Liver (tissue), 9 donors: Measurements from ENCODE around the gene ATG2B. TPM values are rescaled to one million over a fixed set of nuclear protein-coding genes. Genes with fewer than 3 reads are reported as not detected.
"Not testable (repeated sequence)": the region's sequence is repeated elsewhere in the genome, so short reads cannot be mapped to it uniquely, and the experiment has no call there.

Experiments
- DNase-seq: peaks from one replicate; pipeline ENCODE4 v3.0.0-alpha.2; 2017; ENCODE audit warnings: low spot score
- H3K27ac ChIP-seq, 2 donors: one replicate each; pipeline ENCODE4 v1.7.0; 2013; ENCODE audit warnings: inconsistent platforms in 2 of 2, low read length in 2 of 2, control low read depth in 1 of 2, low read depth in 1 of 2, mild to moderate bottlenecking in 1 of 2
- H3K27me3 ChIP-seq, 4 donors: one replicate each; pipeline versions ENCODE4 v1.6.1 to v1.7.0; 2013; ENCODE audit warnings: low read length in 3 of 4, inconsistent platforms in 1 of 4, mild to moderate bottlenecking in 1 of 4, moderate library complexity in 1 of 4; ENCODE audit not compliant: control insufficient read depth in 4 of 4, insufficient read depth in 4 of 4
- H3K36me3 ChIP-seq, 4 donors: one replicate each; pipeline versions ENCODE4 v1.6.1 to v1.7.0; 2013; ENCODE audit warnings: low read length in 3 of 4, mild to moderate bottlenecking in 3 of 4, low read depth in 1 of 4, moderate library complexity in 1 of 4; ENCODE audit not compliant: control insufficient read depth in 4 of 4, insufficient read depth in 3 of 4
- H3K4me1 ChIP-seq, 4 donors: one replicate each; pipeline versions ENCODE4 v1.6.1 to v1.7.0; 2013; ENCODE audit warnings: low read length in 3 of 4, mild to moderate bottlenecking in 3 of 4, moderate library complexity in 1 of 4; ENCODE audit not compliant: control insufficient read depth in 4 of 4, insufficient read depth in 4 of 4
- H3K4me3 ChIP-seq, 3 donors: one replicate each; pipeline versions ENCODE4 v1.6.1 to v1.7.0; 2013; ENCODE audit warnings: low read length in 3 of 3, control low read depth in 1 of 3, low read depth in 1 of 3, mild to moderate bottlenecking in 1 of 3
- H3K9ac ChIP-seq, 2 donors: one replicate each; pipeline ENCODE4 v1.7.0; 2013; ENCODE audit warnings: low read length in 2 of 2, mild to moderate bottlenecking in 2 of 2, moderate library complexity in 2 of 2, control low read depth in 1 of 2, low read depth in 1 of 2
- H3K9me3 ChIP-seq, 4 donors: one replicate each; pipeline versions ENCODE4 v1.6.1 to v1.7.0; 2013; ENCODE audit warnings: low read length in 3 of 4; ENCODE audit not compliant: control insufficient read depth in 4 of 4
- ATF3 ChIP-seq: IDR thresholded peaks from 2 replicates; pipeline ENCODE4 v1.6.1; 2016; ENCODE audit warnings: antibody characterized with exemption
- CTCF ChIP-seq: fragments of 150-350 bp; IDR thresholded peaks from 2 replicates; pipeline ENCODE4 v1.5.1; 2017; ENCODE audit warnings: improper control_type of control experiment, low read depth, low read length; ENCODE audit not compliant: missing input control
- EGR1 ChIP-seq, 2 donors: IDR thresholded peaks; 2 replicates each; pipeline ENCODE4 v1.6.1; 2016 to 2018; ENCODE audit warnings: antibody characterized with exemption in 2 of 2, low read depth in 2 of 2
- FOXA1 ChIP-seq: IDR thresholded peaks from 2 replicates; pipeline ENCODE4 v1.6.1; 2016; ENCODE audit warnings: antibody characterized with exemption
- FOXA2 ChIP-seq: IDR thresholded peaks from 2 replicates; pipeline ENCODE4 v1.6.1; 2016; ENCODE audit warnings: antibody characterized with exemption
- GABPA ChIP-seq, 2 donors: IDR thresholded peaks in 1 of 2; conservative IDR thresholded peaks in 1 of 2; 2 replicates each; pipeline ENCODE4 v1.6.1; 2016; ENCODE audit warnings: antibody characterized with exemption in 2 of 2, mild to moderate bottlenecking in 1 of 2, moderate library complexity in 1 of 2
- HNF4A ChIP-seq, 2 donors: conservative IDR thresholded peaks; 2 replicates each; pipeline ENCODE4 v1.6.1; 2016; ENCODE audit warnings: antibody characterized with exemption in 2 of 2, mild to moderate bottlenecking in 2 of 2
- HNF4G ChIP-seq: IDR thresholded peaks from 2 replicates; pipeline ENCODE4 v1.6.1; 2016; ENCODE audit warnings: antibody characterized with exemption
- JUND ChIP-seq, 2 donors: IDR thresholded peaks; 2 replicates each; pipeline ENCODE4 v1.6.1; 2016; ENCODE audit warnings: antibody characterized with exemption in 2 of 2
- MAX ChIP-seq: IDR thresholded peaks from 2 replicates; pipeline ENCODE4 v1.6.1; 2016; ENCODE audit warnings: antibody characterized with exemption
- NR2F2 ChIP-seq: IDR thresholded peaks from 2 replicates; pipeline ENCODE4 v1.6.1; 2016; ENCODE audit warnings: antibody characterized with exemption
- RAD21 ChIP-seq, 2 donors: IDR thresholded peaks; 2 replicates each; pipeline ENCODE4 v1.6.1; 2016; ENCODE audit warnings: antibody characterized with exemption in 2 of 2, mild to moderate bottlenecking in 2 of 2
- REST ChIP-seq: IDR thresholded peaks from 2 replicates; pipeline ENCODE4 v1.6.1; 2016; ENCODE audit warnings: antibody characterized with exemption, mild to moderate bottlenecking
- RXRA ChIP-seq, 2 donors: IDR thresholded peaks; 2 replicates each; pipeline ENCODE4 v1.6.1; 2017 to 2018; ENCODE audit warnings: antibody characterized with exemption in 2 of 2, mild to moderate bottlenecking in 1 of 2
- SP1 ChIP-seq: IDR thresholded peaks from 2 replicates; pipeline ENCODE4 v1.6.1; 2018; ENCODE audit warnings: antibody characterized with exemption, mild to moderate bottlenecking
- TAF1 ChIP-seq: conservative IDR thresholded peaks from 2 replicates; pipeline ENCODE4 v1.6.1; 2016; ENCODE audit warnings: antibody characterized with exemption, mild to moderate bottlenecking
- YY1 ChIP-seq: IDR thresholded peaks from 2 replicates; pipeline ENCODE4 v1.6.1; 2016; ENCODE audit warnings: antibody characterized with exemption, mild to moderate bottlenecking
- ZBTB33 ChIP-seq: IDR thresholded peaks from 2 replicates; pipeline ENCODE4 v1.6.1; 2016; ENCODE audit warnings: antibody characterized with exemption
- WGBS: extraction: QIAGEN DNeasy Blood & Tissue Kit; methylation state at CpG from one replicate; pipeline ENCODE4 v1.1.7; 2013; 5-methylcytosine and 5-hydroxymethylcytosine counted together
- polyA plus RNA-seq, 2 donors: library from polyadenylated mRNA; stranded (reverse) in 1 of 2; unstranded in 1 of 2; fragments of 200-250 nt in 1 of 2; fragments of >200 nt in 1 of 2; fragmentation: Nextera tagmentation in 1 of 2; extraction: Ambion mirVana in 1 of 2; gene quantifications; one replicate each; pipeline versions ENCODE4 v1.2.1 to v1.2.3, GENCODE V29; 2013 to 2015
- total RNA-seq, 2 donors: library from RNA; depleted of rRNA; stranded (reverse); fragments of >200 nt; gene quantifications; one replicate each; pipeline ENCODE4 v1.2.3, GENCODE V29; 2014
- donor health status: healthy.
- donor health status: healthy.
- donor health status: healthy.
- donor health status: healthy.
- donor health status: healthy.

ATG2B gene
- total and polyA plus RNA-seq, 4 donors = 4.7 to 36.0 (median 20.5) TPM

- Histone ChIP-seq H3K9me3 (no peaks in the 10 kb centered on the region), H3K9ac (no peak overlapping the region), H3K4me3 (no peak overlapping the region), H3K4me1 (no peaks in the 10 kb centered on the region), H3K27me3 (no peaks in the 10 kb centered on the region), H3K27ac (no peak overlapping the region), H3K36me3 (no peaks in the 10 kb centered on the region)
- TF ChIP-seq JUND (IDR thresholded peaks at IDR 0.05) (no peak), NR2F2 (no peak), SP1 (no peak), CTCF (no peak), ATF3 (no peak), HNF4G (no peak), ZBTB33 (no peak), EGR1 (IDR thresholded peaks at IDR 0.05; ENCODE audit: low read depth in 2 of 2) (no peak), RAD21 (IDR thresholded peaks at IDR 0.05) (no peak), HNF4A (conservative IDR thresholded peaks at IDR 0.05) (no peak), RXRA (IDR thresholded peaks at IDR 0.05) (no peak), REST (no peak), YY1 (no peak), GABPA (IDR thresholded peaks at IDR 0.05 in 1 of 2, conservative IDR thresholded peaks at IDR 0.05 in 1 of 2) (no peak), MAX (no peak), FOXA2 (no peak), TAF1 (no peak), FOXA1 (no peak)
- WGBS = 90% methylated on average over 3 of the region's 3 CpGs
- DNase-seq = no peak
Observed at GRCh38 chr14:96245710-96246538, 117.2 kb downstream of the ATG2B start.

GRCh38 chr14:96245074-96245473 lies 118.1 kb downstream of the ATG2B start:
- not testable (repeated sequence) for H3K9ac ChIP-seq, H3K4me3 ChIP-seq, H3K4me1 ChIP-seq, H3K36me3 ChIP-seq, H3K27ac ChIP-seq, H3K27me3 ChIP-seq, H3K9me3 ChIP-seq, DNase-seq
- WGBS = 94% methylated on average over 3 of the region's 3 CpGs
